PC-3 (cell line): ENCODE measurements around the gene PBX3.

ENCODE experiments used
- EZH2 ChIP-seq: fragments of 300-600 bp; sonication (generic); IDR thresholded peaks from one replicate; pipeline ENCODE4 v1.6.1; 2017; ENCODE audit warnings: antibody characterized with exemption, mild to moderate bottlenecking, low read length; ENCODE audit not compliant: unreplicated experiment
- TF ChIP-seq, protein P1 (sequence below): fragments of 300-600 bp; sonication (generic); conservative IDR thresholded peaks from 2 replicates; pipeline ENCODE4 v1.5.1; 2017; ENCODE audit warnings: antibody characterized with exemption, low read depth, mild to moderate bottlenecking, low read length

DNA sequence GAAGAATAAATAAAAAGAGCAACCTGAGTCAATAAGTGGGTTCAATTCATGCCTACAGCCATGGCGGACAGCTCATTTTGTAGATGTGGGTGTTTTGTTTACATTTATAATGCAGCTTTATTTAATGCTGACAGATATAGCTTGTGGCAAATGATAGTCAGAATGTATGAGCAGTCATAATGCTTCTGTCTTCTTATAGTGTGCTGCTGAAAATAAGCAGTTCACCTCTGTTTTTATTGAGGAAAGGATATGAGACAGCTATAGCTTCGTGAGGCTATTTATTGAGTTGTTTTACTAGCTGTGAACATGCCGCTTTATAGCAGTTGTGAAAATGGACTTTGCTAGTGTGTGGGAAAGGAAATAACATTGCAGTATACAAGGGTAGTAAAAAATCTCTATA lies 147.4 kb downstream of the PBX3 start:
- TF ChIP-seq, protein P1, sequence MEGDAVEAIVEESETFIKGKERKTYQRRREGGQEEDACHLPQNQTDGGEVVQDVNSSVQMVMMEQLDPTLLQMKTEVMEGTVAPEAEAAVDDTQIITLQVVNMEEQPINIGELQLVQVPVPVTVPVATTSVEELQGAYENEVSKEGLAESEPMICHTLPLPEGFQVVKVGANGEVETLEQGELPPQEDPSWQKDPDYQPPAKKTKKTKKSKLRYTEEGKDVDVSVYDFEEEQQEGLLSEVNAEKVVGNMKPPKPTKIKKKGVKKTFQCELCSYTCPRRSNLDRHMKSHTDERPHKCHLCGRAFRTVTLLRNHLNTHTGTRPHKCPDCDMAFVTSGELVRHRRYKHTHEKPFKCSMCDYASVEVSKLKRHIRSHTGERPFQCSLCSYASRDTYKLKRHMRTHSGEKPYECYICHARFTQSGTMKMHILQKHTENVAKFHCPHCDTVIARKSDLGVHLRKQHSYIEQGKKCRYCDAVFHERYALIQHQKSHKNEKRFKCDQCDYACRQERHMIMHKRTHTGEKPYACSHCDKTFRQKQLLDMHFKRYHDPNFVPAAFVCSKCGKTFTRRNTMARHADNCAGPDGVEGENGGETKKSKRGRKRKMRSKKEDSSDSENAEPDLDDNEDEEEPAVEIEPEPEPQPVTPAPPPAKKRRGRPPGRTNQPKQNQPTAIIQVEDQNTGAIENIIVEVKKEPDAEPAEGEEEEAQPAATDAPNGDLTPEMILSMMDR: no peak
- TF ChIP-seq EZH2: no peak
